Gastrocnemius medialis (tissue), 4 donors: Measurements from ENCODE around the gene TNNT3. TPM values are rescaled to one million over a fixed set of nuclear protein-coding genes. Genes with fewer than 3 reads are reported as not detected.

Source experiments
- ATAC-seq, 2 donors: fragments of 150-250 bp; one replicate each; pipeline ENCODE4 v1.9.1; 2016
- DNase-seq, 2 donors: peaks; one replicate each; pipeline ENCODE4 v3.0.0-alpha.2; 2019
- H3K27ac ChIP-seq, 4 donors: fragments of 200-600 bp; sonication (generic); 1 replicate in 1 of 4; 2 replicates in 3 of 4; pipeline ENCODE4 v1.5.1; 2016 to 2018; ENCODE audit warnings: mild to moderate bottlenecking in 2 of 4, moderate library complexity in 1 of 4
- H3K27me3 ChIP-seq, 3 donors: fragments of 200-600 bp; sonication (generic) in 2 of 3; 1 replicate in 1 of 3; 2 replicates in 2 of 3; pipeline versions ENCODE4 v1.5.1 to v1.6.0; 2016 to 2019; ENCODE audit warnings: mild to moderate bottlenecking in 1 of 3, moderate library complexity in 1 of 3
- H3K36me3 ChIP-seq, 2 donors: fragments of 200-600 bp; sonication (generic) in 1 of 2; one replicate each; pipeline ENCODE4 v1.5.1; 2017 to 2018
- H3K4me1 ChIP-seq, 2 donors: fragments of 200-600 bp; sonication (generic) in 1 of 2; one replicate each; pipeline ENCODE4 v1.5.1; 2016 to 2017; ENCODE audit warnings: mild to moderate bottlenecking in 2 of 2
- H3K4me3 ChIP-seq, 4 donors: fragments of 200-600 bp; sonication (generic) in 3 of 4; 1 replicate in 1 of 4; 2 replicates in 3 of 4; pipeline ENCODE4 v1.5.1; 2016 to 2019; ENCODE audit warnings: mild to moderate bottlenecking in 2 of 4
- H3K9me3 ChIP-seq, 3 donors: fragments of 200-600 bp; sonication (generic) in 2 of 3; 1 replicate in 1 of 3; 2 replicates in 2 of 3; pipeline ENCODE4 v1.5.1; 2016 to 2019
- CTCF ChIP-seq, 5 experiments: fragments of 450-650 bp in 3 of 5; fragments of 200-600 bp in 2 of 5; sonication (generic) in 2 of 5; IDR thresholded peaks in 4 of 5; conservative IDR thresholded peaks in 1 of 5; 1 replicate in 4 of 5; 2 replicates in 1 of 5; pipeline ENCODE4 v1.5.1; 2016 to 2019; ENCODE audit warnings: antibody characterized with exemption in 5 of 5, mild to moderate bottlenecking in 3 of 5, moderate library complexity in 3 of 5
- POLR2A ChIP-seq, 2 donors: fragments of 450-650 bp; IDR thresholded peaks; one replicate each; pipeline ENCODE4 v1.6.1; 2017; ENCODE audit warnings: antibody characterized with exemption in 2 of 2, mild to moderate bottlenecking in 2 of 2, moderate library complexity in 2 of 2
- in situ Hi-C, 4 donors: fragments of 200-750 bp; cut with MboI; loops; one replicate each; pipeline versions ENCODE4 v1.15.0 to v1.8.0; 2017; ENCODE audit warnings: low sequenced_read_pairs in 4 of 4
- intact Hi-C: fragments of 100-400 bp; cut with DNase I; formaldehyde crosslinking; loops from one replicate; pipeline ENCODE4 v1.15.1; 2023; ENCODE audit warnings: low total_unique reads
- total RNA-seq, 4 donors: library from RNA; depleted of rRNA; stranded (reverse); fragments of >200 nt; gene quantifications; one replicate each; pipeline versions ENCODE4 v1.1.0 to v1.2.3, GENCODE V29; 2016

TNNT3 gene
- total RNA-seq, 4 donors from 2014 or later = 1,260 to 3,441 (median 1,835) TPM

- Histone ChIP-seq H3K36me3 (no peaks in the 10 kb centered on the region), H3K4me1 (peaks cover 6 to 17% of the 10 kb centered on the region in 2 donors), H3K27me3 (no peaks in the 10 kb centered on the region), H3K27ac (peak overlapping the region; percentile 53 to 99 (median 84)), H3K9me3 (no peaks in the 10 kb centered on the region), H3K4me3 (no peak overlapping the region)
- no peak for ATAC-seq
- DNase-seq = no peak
- in situ Hi-C loops (no loop called here), intact Hi-C loops (no loop called here)
- TF ChIP-seq POLR2A (IDR thresholded peaks at IDR 0.05) = no peak
- TF ChIP-seq CTCF (IDR thresholded peaks at IDR 0.05 in 4 of 5, conservative IDR thresholded peaks at IDR 0.05 in 1 of 5) = no peak
Measured at GRCh38 chr11:1928891-1929541, 9.5 kb downstream of the TNNT3 start.

- Histone ChIP-seq H3K27ac (peak overlapping the region; percentile 53 to 99 (median 84)), H3K4me3 (no peak overlapping the region), H3K4me1 (peaks cover 6 to 14% of the 10 kb centered on the region in 2 donors), H3K9me3 (no peaks in the 10 kb centered on the region), H3K36me3 (peaks cover 0 to 4% of the 10 kb centered on the region in 2 donors), H3K27me3 (no peaks in the 10 kb centered on the region)
- intact Hi-C loops (no loop called here), in situ Hi-C loops (no loop called here)
- no peak for DNase-seq
- TF ChIP-seq POLR2A (IDR thresholded peaks at IDR 0.05) (no peak), CTCF (IDR thresholded peaks at IDR 0.05 in 4 of 5, conservative IDR thresholded peaks at IDR 0.05 in 1 of 5) (no peak)
- no peak for ATAC-seq
Measured at GRCh38 chr11:1929621-1930461, 10.3 kb downstream of the TNNT3 start.

- no peak for DNase-seq
- no peaks in the 10 kb centered on the region for H3K27me3 ChIP-seq
- no peak for ATAC-seq
- H3K27ac ChIP-seq = peak overlapping the region; percentile 53 to 99 (median 84)
- in situ Hi-C loops = no loop called here
- TF ChIP-seq CTCF (IDR thresholded peaks at IDR 0.05 in 4 of 5, conservative IDR thresholded peaks at IDR 0.05 in 1 of 5) = no peak
- intact Hi-C loops = no loop called here
- H3K9me3 ChIP-seq = no peaks in the 10 kb centered on the region
- H3K4me3 ChIP-seq = no peak overlapping the region
- peaks cover 0 to 10% of the 10 kb centered on the region in 2 donors for H3K36me3 ChIP-seq
- peaks cover 6 to 14% of the 10 kb centered on the region in 2 donors for H3K4me1 ChIP-seq
Measured at GRCh38 chr11:1930462-1930830, 10.9 kb downstream of the TNNT3 start.

- no peak overlapping the region for H3K4me3 ChIP-seq
- H3K27ac ChIP-seq = peak overlapping the region; percentile 53 to 99 (median 84)
- no peaks in the 10 kb centered on the region for H3K9me3 ChIP-seq
- H3K27me3 ChIP-seq = no peaks in the 10 kb centered on the region
- peaks cover 6 to 14% of the 10 kb centered on the region in 2 donors for H3K4me1 ChIP-seq
- DNase-seq (peak in 1 of 2 donors; percentile 58), ATAC-seq (peak in 1 of 2 donors; percentile 27)
- in situ Hi-C loops (no loop called here), intact Hi-C loops (no loop called here)
- TF ChIP-seq POLR2A (IDR thresholded peaks at IDR 0.05) (no peak), CTCF (IDR thresholded peaks at IDR 0.05 in 4 of 5, conservative IDR thresholded peaks at IDR 0.05 in 1 of 5) (no peak)
- peaks cover 0 to 11% of the 10 kb centered on the region in 2 donors for H3K36me3 ChIP-seq
Measured at GRCh38 chr11:1931341-1932104, 12.0 kb downstream of the TNNT3 start.
